GM12865 (cell line): ENCODE results near the gene ADAM12.

ENCODE experiments used
- DNase-seq: peaks from one replicate; pipeline ENCODE4 v3.0.0; 2010; ENCODE audit warnings: low read depth
- H3K4me3 ChIP-seq: 2 replicates; pipeline ENCODE4 v1.5.1; 2011; ENCODE audit warnings: mild to moderate bottlenecking, low read depth, low read length, control low read depth
- CTCF ChIP-seq: IDR thresholded peaks from 2 replicates; pipeline ENCODE4 v1.5.1; 2011; ENCODE audit warnings: low read length, control low read depth, low read depth, inconsistent platforms; ENCODE audit not compliant: insufficient read depth; ENCODE audit errors: missing control alignments

The ADAM12 gene

GRCh38 chr10:126431816-126432215, 43.5 kb upstream of the ADAM12 start:
- H3K4me3 ChIP-seq, result no peak overlapping the region
- TF ChIP-seq CTCF, result no peak
- DNase-seq, result no peak

GRCh38 chr10:126430512-126430911, 42.2 kb upstream of the ADAM12 start:
- no peak for DNase-seq
- H3K4me3 ChIP-seq, result no peak overlapping the region
- no peak for TF ChIP-seq CTCF

- TF ChIP-seq CTCF, result no peak
- DNase-seq, result no peak
Measured at GRCh38 chr10:126429275-126429674, 41.0 kb upstream of the ADAM12 start.

GRCh38 chr10:126425489-126426065, 37.3 kb upstream of the ADAM12 start:
- no peak for TF ChIP-seq CTCF
- no peak for DNase-seq
- no peak overlapping the region for H3K4me3 ChIP-seq

More at GRCh38 chr10:126429275-126429674, 41.0 kb upstream of the ADAM12 start:
- no peak overlapping the region for H3K4me3 ChIP-seq

GRCh38 chr10:126425032-126425431, 36.8 kb upstream of the ADAM12 start:
- no peak for DNase-seq
- H3K4me3 ChIP-seq, result no peak overlapping the region
- no peak for TF ChIP-seq CTCF

GRCh38 chr10:126423732-126424491, 35.6 kb upstream of the ADAM12 start:
- no peak for TF ChIP-seq CTCF
- DNase-seq, result no peak
- no peak overlapping the region for H3K4me3 ChIP-seq
